Measurements from ENCODE around the gene TBC1D8B.
A peak's percentile ranks its signal among the peaks of the same experiment; 100 is the strongest.

TBC1D8B gene

GRCh38 chrX:106894392-106894909 is 92.0 kb downstream of the TBC1D8B start:
- no peak overlapping the region for H3K4me3 ChIP-seq (ENCODE audit: low read length)
- DNase-seq (ENCODE audit: low read depth, low spot score), result peak; percentile 36

GRCh38 chrX:106894978-106895452 is 92.5 kb downstream of the TBC1D8B start:
- H3K4me3 ChIP-seq (ENCODE audit: low read length), result no peak overlapping the region
- no peak for DNase-seq (ENCODE audit: low read depth, low spot score)

DNA sequence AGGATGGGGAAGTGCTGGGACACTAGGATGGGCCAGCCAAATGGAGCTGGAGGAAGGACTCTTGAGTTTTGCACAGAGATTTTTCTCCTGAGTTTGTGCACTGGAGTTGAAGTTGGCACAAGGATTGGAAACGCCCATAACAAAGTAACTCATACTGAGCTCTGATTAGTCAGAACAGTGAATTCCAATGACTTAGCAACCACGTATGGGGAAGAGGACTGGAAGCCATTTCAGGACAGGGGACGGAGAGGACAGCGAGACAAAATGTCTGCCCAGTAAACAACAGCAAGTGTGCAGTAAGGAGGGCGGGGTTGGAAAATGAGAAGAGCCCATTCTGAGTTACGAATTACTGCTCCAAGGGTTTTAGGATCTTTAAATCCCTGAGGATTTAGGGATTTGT is 94.8 kb downstream of the TBC1D8B start:
- no peak overlapping the region for H3K4me3 ChIP-seq (ENCODE audit: low read length)
- DNase-seq (ENCODE audit: low read depth, low spot score), result no peak

DNA sequence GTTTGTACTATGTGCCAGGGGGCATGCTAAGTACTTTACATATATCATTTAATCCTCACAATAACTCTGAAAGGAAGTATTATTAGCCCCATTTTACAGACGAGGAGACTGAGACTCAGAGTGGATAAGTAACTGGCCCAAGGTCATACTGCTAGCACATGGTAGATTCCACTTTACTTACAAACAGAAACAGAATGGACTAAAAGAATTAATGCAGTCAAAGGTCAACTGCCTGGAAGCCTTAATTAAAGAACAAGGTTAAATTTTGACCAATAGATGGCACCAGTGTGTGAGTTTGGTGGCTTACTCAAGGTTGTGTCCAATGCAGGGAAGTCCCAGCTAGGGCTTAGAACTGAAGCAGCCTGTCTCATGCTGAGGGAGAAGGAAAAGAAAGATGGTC is 96.0 kb downstream of the TBC1D8B start:
- no peak overlapping the region for H3K4me3 ChIP-seq (ENCODE audit: low read length)
- peak; percentile 42 for DNase-seq (ENCODE audit: low read depth, low spot score)

- DNase-seq (ENCODE audit: low read depth, low spot score), result no peak
- no peak overlapping the region for H3K4me3 ChIP-seq (ENCODE audit: low read length)
These were observed 96.8 kb downstream of the TBC1D8B start for GRCh38 chrX:106899276-106899675.

- no peak for DNase-seq (ENCODE audit: low read depth, low spot score)
- H3K4me3 ChIP-seq (ENCODE audit: low read length), result no peak overlapping the region
These were observed 97.4 kb downstream of the TBC1D8B start for GRCh38 chrX:106899841-106900240.

GRCh38 chrX:106901341-106901740 is 98.9 kb downstream of the TBC1D8B start:
- no peak overlapping the region for H3K4me3 ChIP-seq (ENCODE audit: low read length)
- DNase-seq (ENCODE audit: low read depth, low spot score), result no peak

- no peak overlapping the region for H3K4me3 ChIP-seq (ENCODE audit: low read length)
- no peak for DNase-seq (ENCODE audit: low read depth, low spot score)
These were observed 99.3 kb downstream of the TBC1D8B start for GRCh38 chrX:106901781-106902219.

DNA sequence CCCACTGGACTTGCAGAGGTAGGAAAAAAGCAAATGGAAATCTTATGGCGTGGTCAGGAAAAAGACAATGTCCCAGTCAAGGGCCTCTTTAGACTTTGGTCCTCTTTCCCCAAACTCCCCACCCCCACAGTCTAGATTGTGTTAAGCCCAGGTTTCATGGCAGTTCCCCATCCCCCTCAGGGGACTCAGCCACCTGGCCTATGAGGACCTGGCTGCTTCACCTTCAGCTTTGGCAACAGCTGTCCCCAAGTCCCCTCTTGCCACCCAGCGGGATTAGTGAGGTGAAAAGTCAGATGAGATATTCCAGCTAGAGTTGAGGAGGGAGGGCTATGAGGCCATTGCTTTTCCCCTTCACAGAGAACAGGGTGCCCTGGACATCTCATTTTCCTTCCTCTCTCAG is 100.2 kb downstream of the TBC1D8B start:
- no peak overlapping the region for H3K4me3 ChIP-seq (ENCODE audit: low read length)
- DNase-seq (ENCODE audit: low read depth, low spot score), result no peak

- DNase-seq (ENCODE audit: low read depth, low spot score), result no peak
- no peak within 1 kb of the TSS for H3K4me3 ChIP-seq (ENCODE audit: low read length)
These were observed 100.9 kb downstream of the TBC1D8B start, which contains the start of gene RIPPLY1 for GRCh38 chrX:106903291-106903824. TSS of gene RIPPLY1 (minus strand) at chrX:106903341. CDS start at chrX:106903287, 54 bp downstream.

DNA sequence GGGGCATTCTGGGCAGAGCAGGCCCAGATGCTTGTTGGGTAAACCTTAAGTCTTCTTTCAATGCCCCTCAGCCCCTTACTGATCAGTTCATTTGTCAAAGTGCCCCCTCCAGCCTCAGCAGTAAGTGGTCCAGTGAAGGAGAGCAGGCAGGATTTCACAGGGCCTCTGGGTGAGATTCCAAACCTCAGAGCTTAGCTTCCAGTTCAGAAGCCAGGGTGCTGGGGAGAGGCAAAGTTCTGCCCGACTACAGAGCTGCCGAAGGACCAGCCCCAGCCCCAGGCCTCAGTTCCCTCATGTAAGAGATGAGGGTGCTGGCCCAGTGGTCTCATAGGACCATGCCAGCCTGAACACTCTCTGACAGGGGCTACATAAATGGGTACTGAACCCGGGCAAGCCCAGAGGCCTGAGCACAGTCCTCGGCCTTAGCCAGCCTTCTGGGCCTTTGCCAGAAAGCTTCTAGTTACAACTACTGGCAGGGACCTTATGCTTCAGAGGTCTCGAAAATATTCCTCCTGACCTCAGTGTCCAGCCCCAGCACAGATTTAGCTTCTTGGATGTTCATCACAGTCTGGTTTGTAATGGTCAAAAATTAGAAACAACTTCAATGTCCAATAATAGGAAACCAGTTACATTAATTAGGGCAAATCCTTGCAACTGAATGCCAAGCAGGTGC is 101.5 kb downstream of the TBC1D8B start:
- DNase-seq (ENCODE audit: low read depth, low spot score), result no peak
- no peak overlapping the region for H3K4me3 ChIP-seq (ENCODE audit: low read length)

DNA sequence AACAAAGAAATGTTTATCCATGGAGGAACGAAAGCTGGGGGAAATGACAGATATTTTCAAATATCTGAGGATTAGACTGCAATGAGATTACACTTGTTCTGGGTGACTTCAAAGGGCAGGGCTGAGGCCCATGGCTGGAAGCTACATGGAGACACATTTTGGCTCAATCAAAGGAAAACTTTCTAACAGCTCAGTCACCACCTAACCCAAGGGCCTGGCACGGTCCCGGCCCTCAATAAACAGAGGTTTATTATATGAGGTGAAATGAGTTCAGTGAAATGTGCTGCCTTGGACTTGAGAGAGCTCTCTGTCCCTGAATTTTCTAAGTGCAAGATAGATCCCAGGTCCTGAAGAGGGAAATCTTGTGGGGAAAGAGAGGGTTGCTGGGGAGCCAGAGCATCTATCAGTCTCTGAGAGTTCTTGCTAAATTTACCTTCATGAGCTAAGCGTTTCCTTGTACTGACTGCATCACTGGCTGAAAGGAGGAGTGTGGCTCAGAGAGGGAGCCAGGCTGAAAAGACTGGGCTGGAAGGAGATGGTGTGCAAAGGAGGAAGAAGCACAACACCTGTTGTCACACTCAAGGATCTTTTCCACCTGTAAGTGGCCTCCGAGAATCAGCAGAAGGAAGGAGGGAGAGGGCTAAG is 102.7 kb downstream of the TBC1D8B start:
- no peak overlapping the region for H3K4me3 ChIP-seq (ENCODE audit: low read length)
- DNase-seq (ENCODE audit: low read depth, low spot score), result no peak

DNA sequence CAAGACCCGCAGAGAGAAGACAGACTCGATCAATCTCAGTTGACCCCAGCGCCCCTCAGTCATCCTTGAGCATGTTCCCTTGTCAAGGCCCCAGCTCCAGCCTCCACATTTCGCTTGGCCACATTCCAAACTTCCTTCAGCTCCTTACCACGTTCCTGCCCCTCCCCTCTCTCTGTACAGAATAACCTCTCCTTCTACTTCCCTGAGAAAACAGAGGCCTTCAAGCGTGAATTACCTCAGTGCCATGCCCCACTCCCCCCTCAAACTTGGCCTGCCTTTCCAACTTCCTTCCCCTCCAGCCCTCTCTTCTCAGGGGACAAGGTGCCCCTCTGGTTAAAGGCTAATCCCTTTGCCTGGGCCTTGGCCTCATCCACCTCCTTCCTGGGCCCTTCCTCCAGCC is 103.9 kb downstream of the TBC1D8B start:
- H3K4me3 ChIP-seq (ENCODE audit: low read length), result no peak overlapping the region
- DNase-seq (ENCODE audit: low read depth, low spot score), result no peak

DNA sequence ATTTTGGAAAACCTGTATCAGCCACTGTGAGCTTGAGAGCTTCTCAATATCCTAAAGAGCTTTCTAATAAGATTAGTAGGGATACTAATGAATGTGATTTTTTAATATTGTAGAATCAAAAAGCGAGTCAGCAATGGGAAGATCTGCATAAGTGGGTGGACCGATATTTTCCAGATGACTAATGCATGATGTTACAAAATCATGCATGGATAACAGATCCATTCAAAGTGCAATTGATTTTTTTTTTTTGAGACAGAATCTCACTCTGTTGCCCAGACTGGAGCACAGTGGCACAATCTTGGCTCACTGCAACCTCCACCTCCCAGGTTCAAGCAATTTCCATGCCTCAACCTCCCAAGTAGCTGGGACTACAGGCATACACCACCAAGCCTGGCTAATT is 110.4 kb downstream of the TBC1D8B start:
- DNase-seq (ENCODE audit: low read depth, low spot score), result no peak

DNA sequence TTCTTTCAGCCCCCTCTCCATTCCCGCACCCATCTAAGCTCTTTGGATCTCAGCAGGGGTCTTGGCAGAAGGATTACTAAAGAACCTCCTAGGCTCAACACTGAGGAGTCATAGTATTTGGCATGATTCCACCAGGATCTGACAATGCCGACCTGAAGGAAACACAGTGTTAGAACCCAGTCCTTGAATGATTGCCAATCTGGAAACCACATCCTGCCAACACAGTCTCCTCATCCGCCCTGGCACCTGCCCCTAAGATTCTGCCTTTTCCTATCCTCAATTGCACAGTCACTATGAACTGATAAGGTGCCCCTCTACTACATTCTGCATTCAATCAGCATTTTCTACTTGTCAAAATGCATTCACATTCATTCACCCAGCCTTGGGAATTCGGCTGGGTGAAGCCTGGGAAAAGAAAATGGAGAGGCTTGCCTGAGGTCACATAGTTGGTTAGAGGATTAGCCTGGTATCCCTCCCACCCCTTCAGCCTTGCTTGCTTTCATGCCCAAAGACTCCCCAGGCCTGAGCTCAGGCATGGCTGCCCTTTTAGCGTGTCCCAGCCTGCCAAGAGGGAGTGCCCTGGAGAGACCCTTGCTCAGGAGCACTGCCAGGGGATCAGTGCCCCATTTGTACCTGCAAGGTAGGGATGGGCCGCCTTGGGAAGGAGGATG is 115.5 kb downstream of the TBC1D8B start:
- no peak overlapping the region for H3K4me3 ChIP-seq (ENCODE audit: low read length)
- peak; percentile 85 for DNase-seq (ENCODE audit: low read depth, low spot score)

More for the DNA sequence above, 110.4 kb downstream of the TBC1D8B start:
- no peak overlapping the region for H3K4me3 ChIP-seq (ENCODE audit: low read length)

- H3K4me3 ChIP-seq (ENCODE audit: low read length), result no peak within 1 kb of the TSS
- no peak for DNase-seq (ENCODE audit: low read depth, low spot score)
These were observed 117.5 kb downstream of the TBC1D8B start, which contains the start of gene CLDN2 for GRCh38 chrX:106919932-106920452. TSS of gene CLDN2 (plus strand) at chrX:106920402. CDS start at chrX:106928229, 7,827 bp downstream.

GRCh38 chrX:106921637-106922036 is 119.2 kb downstream of the TBC1D8B start:
- no peak overlapping the region for H3K4me3 ChIP-seq (ENCODE audit: low read length)
- DNase-seq (ENCODE audit: low read depth, low spot score), result no peak

Measured in Jurkat, Clone E6-1 (cell line).